Trophoblast cell (in vitro differentiated cells and primary cell): ENCODE measurements around the gene SEMA6C.
A peak's percentile ranks its signal among the peaks of the same experiment; 100 is the strongest.

Experiments used
- DNase-seq, 2 donors: peaks; one replicate each; pipeline ENCODE4 v3.0.0-alpha.2; 2016
- H2AFZ ChIP-seq: 2 replicates; pipeline ENCODE4 v1.6.1; 2013; ENCODE audit warnings: low read length, moderate library complexity, mild to moderate bottlenecking; ENCODE audit not compliant: insufficient read depth, poor library complexity
- H2AK5ac ChIP-seq: 2 replicates; pipeline ENCODE4 v1.6.1; 2013; ENCODE audit warnings: mild to moderate bottlenecking, low read length
- H2BK120ac ChIP-seq: 2 replicates; pipeline ENCODE4 v1.6.1; 2013; ENCODE audit warnings: low read length, mild to moderate bottlenecking, moderate library complexity; ENCODE audit not compliant: insufficient read depth, poor library complexity
- H2BK12ac ChIP-seq: 2 replicates; pipeline ENCODE4 v1.6.1; 2013; ENCODE audit warnings: mild to moderate bottlenecking, low read length, moderate library complexity
- H2BK5ac ChIP-seq: 2 replicates; pipeline ENCODE4 v1.6.1; 2013; ENCODE audit warnings: low read length, low read depth, moderate library complexity, mild to moderate bottlenecking; ENCODE audit not compliant: poor library complexity
- H3K14ac ChIP-seq: 2 replicates; pipeline ENCODE4 v1.6.1; 2013; ENCODE audit warnings: mild to moderate bottlenecking, low read length
- H3K18ac ChIP-seq: 2 replicates; pipeline ENCODE4 v1.6.1; 2013; ENCODE audit warnings: mild to moderate bottlenecking, low read length
- H3K23ac ChIP-seq: 2 replicates; pipeline ENCODE4 v1.6.1; 2013; ENCODE audit warnings: low read length
- H3K27ac ChIP-seq: 2 replicates; pipeline ENCODE4 v1.5.1; 2013; ENCODE audit warnings: low read depth, mild to moderate bottlenecking, inconsistent platforms, low read length, moderate library complexity
- H3K27me3 ChIP-seq: 2 replicates; pipeline ENCODE4 v1.6.1; 2013; ENCODE audit warnings: inconsistent platforms, mild to moderate bottlenecking, low read length, moderate library complexity; ENCODE audit not compliant: insufficient read depth
- H3K36me3 ChIP-seq, 2 experiments: 1 replicate in 1 of 2; 2 replicates in 1 of 2; pipeline ENCODE4 v1.6.1; 2013; ENCODE audit warnings: low read length in 2 of 2, mild to moderate bottlenecking in 2 of 2, moderate library complexity in 1 of 2; ENCODE audit not compliant: insufficient read depth in 2 of 2, control insufficient read depth in 1 of 2
- H3K4ac ChIP-seq: 2 replicates; pipeline ENCODE4 v1.6.1; 2013; ENCODE audit warnings: low read depth, mild to moderate bottlenecking, low read length, moderate library complexity
- H3K4me1 ChIP-seq, 2 experiments: 1 replicate in 1 of 2; 2 replicates in 1 of 2; pipeline ENCODE4 v1.6.1; 2013; ENCODE audit warnings: low read length in 2 of 2, mild to moderate bottlenecking in 2 of 2, moderate library complexity in 1 of 2; ENCODE audit not compliant: insufficient read depth in 2 of 2, control insufficient read depth in 1 of 2
- H3K4me2 ChIP-seq: 2 replicates; pipeline ENCODE4 v1.6.1; 2013; ENCODE audit warnings: inconsistent platforms, mild to moderate bottlenecking, low read length, moderate library complexity
- H3K4me3 ChIP-seq: 2 replicates; pipeline ENCODE4 v1.5.1; 2013; ENCODE audit warnings: mild to moderate bottlenecking, low read depth, low read length, inconsistent platforms
- H3K79me1 ChIP-seq: one replicate; pipeline ENCODE4 v1.6.1; 2013; ENCODE audit warnings: low read length
- H3K79me2 ChIP-seq: 2 replicates; pipeline ENCODE4 v1.6.1; 2013; ENCODE audit warnings: low read length, mild to moderate bottlenecking; ENCODE audit not compliant: control insufficient read depth, insufficient read depth, poor library complexity
- H3K9ac ChIP-seq: 2 replicates; pipeline ENCODE4 v1.6.1; 2013; ENCODE audit warnings: mild to moderate bottlenecking, low read length
- H3K9me3 ChIP-seq: 2 replicates; pipeline ENCODE4 v1.6.1; 2013; ENCODE audit warnings: low read depth, mild to moderate bottlenecking, control low read depth, inconsistent platforms, low read length; ENCODE audit not compliant: insufficient read depth
- H4K12ac ChIP-seq: 2 replicates; pipeline ENCODE4 v1.6.1; 2013; ENCODE audit warnings: low read depth, mild to moderate bottlenecking, low read length, moderate library complexity
- H4K8ac ChIP-seq: 2 replicates; pipeline ENCODE4 v1.6.1; 2013; ENCODE audit warnings: low read depth, mild to moderate bottlenecking, low read length, moderate library complexity
- H4K91ac ChIP-seq: one replicate; pipeline ENCODE4 v1.6.1; 2013; ENCODE audit warnings: low read depth, mild to moderate bottlenecking, low read length, moderate library complexity
- WGBS: extraction: QIAGEN DNeasy Blood & Tissue Kit; methylation state at CpG from one replicate; pipeline ENCODE4 v1.1.7; 2013; ENCODE audit warnings: missing lambda C conversion rate; ENCODE audit not compliant: insufficient read length, insufficient coverage; ENCODE audit errors: extremely low coverage; 5-methylcytosine and 5-hydroxymethylcytosine counted together

The SEMA6C gene

GRCh38 chr1:151187205-151187604 lies 40.8 kb upstream of the SEMA6C start:
- Histone ChIP-seq H2BK5ac (no peak overlapping the region), H3K18ac (no peak overlapping the region), H3K36me3 (peaks cover 17 to 21% of the 10 kb centered on the region in 2 experiments), H2AFZ (no peak overlapping the region), H3K27me3 (no peaks in the 10 kb centered on the region), H3K4me1 (peaks cover 3 to 5% of the 10 kb centered on the region in 2 experiments), H3K4me2 (no peak overlapping the region), H3K9me3 (no peaks in the 10 kb centered on the region), H3K23ac (no peak overlapping the region), H3K79me1 (peaks cover 6% of the 10 kb centered on the region), H3K79me2 (peaks cover 8% of the 10 kb centered on the region), H3K14ac (no peak overlapping the region), H3K4me3 (no peak overlapping the region), H3K27ac (no peak overlapping the region), H3K9ac (no peak overlapping the region), H4K12ac (no peak overlapping the region), H4K8ac (no peak overlapping the region), H2AK5ac (no peak overlapping the region), H2BK12ac (no peak overlapping the region), H3K4ac (no peak overlapping the region), H2BK120ac (no peak overlapping the region), H4K91ac (no peak overlapping the region)
- no peak for DNase-seq
- no CpG with 5 or more reads among the region's 1 CpG for WGBS

DNA sequence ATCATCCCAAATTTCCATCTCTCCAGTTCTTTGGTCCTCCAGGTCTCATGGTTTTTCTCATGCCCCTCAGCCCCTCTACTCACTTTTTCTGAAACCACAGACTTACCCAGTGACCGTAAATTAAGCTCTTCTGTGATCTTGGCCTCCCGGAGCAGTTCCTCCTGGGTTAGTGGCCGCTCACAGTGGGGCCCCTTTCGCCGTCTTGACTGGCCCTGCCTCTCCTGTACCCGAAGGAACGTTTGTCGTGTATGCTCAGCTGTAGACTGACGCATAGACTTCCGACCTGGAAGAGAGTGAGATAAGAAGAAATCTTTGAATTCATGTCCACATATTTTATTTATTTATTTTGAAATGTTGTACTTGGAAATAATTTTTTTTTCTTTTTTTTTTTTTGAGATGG lies 37.8 kb upstream of the SEMA6C start:
- H2BK5ac ChIP-seq: no peak overlapping the region
- H3K18ac ChIP-seq: no peak overlapping the region
- H3K9ac ChIP-seq: no peak overlapping the region
- DNase-seq: no peak
- peaks cover 26 to 46% of the 10 kb centered on the region in 2 experiments for H3K36me3 ChIP-seq
- no peak overlapping the region for H3K23ac ChIP-seq
- H2BK120ac ChIP-seq: no peak overlapping the region
- H3K27ac ChIP-seq: no peak overlapping the region
- H4K8ac ChIP-seq: peak overlapping the region; percentile 16
- no peaks in the 10 kb centered on the region for H3K9me3 ChIP-seq
- H3K79me1 ChIP-seq: no peaks in the 10 kb centered on the region
- no peak overlapping the region for H3K4me2 ChIP-seq
- H3K79me2 ChIP-seq: peaks cover 2% of the 10 kb centered on the region
- no peak overlapping the region for H2AK5ac ChIP-seq
- H2BK12ac ChIP-seq: no peak overlapping the region
- no peak overlapping the region for H3K14ac ChIP-seq
- H2AFZ ChIP-seq: no peak overlapping the region
- H3K27me3 ChIP-seq: no peaks in the 10 kb centered on the region
- no CpG with 5 or more reads among the region's 10 CpGs for WGBS
- H3K4me1 ChIP-seq: peaks cover 3 to 5% of the 10 kb centered on the region in 2 experiments
- H4K91ac ChIP-seq: no peak overlapping the region
- H4K12ac ChIP-seq: no peak overlapping the region
- no peak overlapping the region for H3K4me3 ChIP-seq
- H3K4ac ChIP-seq: no peak overlapping the region

DNA sequence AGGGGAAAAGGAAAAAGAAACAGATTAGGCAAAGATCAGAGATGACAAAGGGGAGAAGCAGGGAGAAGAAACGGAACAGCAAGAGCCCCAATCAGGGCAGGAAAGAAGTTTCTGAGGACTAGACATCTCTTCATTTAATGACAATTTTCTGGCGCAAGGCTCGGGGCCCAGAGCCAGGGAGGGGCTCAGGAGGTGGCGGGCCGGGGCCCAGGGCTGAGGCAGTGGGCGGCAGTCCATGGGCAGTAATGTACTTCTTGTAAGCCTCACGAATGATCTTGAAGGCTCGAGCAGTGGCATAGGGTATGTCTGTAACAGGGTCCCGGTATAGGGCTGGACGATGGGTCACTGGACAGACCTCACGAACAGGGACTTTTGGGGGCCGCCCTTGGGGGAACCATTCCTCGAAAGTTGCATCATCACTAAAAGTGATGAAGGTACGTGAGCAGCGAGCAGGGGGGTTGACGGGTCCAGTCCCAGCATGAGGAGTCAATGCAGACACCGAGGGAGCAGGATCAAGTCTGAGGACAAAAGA lies 30.1 kb upstream of the SEMA6C start:
- Histone ChIP-seq H3K9me3 (no peaks in the 10 kb centered on the region), H4K8ac (no peak overlapping the region), H4K12ac (no peak overlapping the region), H3K23ac (no peak overlapping the region), H2AK5ac (no peak overlapping the region), H3K4me2 (no peak overlapping the region), H3K79me2 (no peaks in the 10 kb centered on the region), H3K4me3 (no peak overlapping the region), H2AFZ (no peak overlapping the region), H3K18ac (no peak overlapping the region), H3K36me3 (peaks cover 34 to 69% of the 10 kb centered on the region in 2 experiments), H4K91ac (no peak overlapping the region), H3K14ac (no peak overlapping the region), H2BK120ac (no peak overlapping the region), H2BK12ac (no peak overlapping the region), H3K4ac (no peak overlapping the region), H2BK5ac (no peak overlapping the region), H3K79me1 (no peaks in the 10 kb centered on the region), H3K27ac (no peak overlapping the region), H3K27me3 (no peaks in the 10 kb centered on the region), H3K4me1 (no peaks in the 10 kb centered on the region), H3K9ac (no peak overlapping the region)
- WGBS: no CpG with 5 or more reads among the region's 17 CpGs
- DNase-seq: no peak

DNA sequence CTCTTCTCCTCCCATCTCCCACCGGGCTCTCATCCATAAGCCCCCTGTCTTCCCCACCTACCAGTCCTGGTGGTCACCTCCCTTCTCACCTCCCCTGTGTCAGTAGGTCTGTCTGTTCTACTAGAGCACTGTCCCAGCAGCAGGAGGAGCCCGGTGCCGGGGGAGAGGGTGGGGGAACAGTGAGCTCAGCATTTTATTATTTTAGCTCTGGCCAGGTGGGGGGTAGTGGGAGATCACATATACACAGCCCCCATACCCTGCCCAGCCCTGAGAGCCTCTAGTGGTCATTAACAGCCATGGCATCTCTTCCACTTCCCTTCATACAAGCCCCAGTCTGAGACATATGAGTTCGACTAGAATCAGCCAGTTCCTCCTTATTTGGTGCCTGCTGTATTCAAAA lies 29.4 kb upstream of the SEMA6C start, which contains the start of gene TMOD4:
Gene TMOD4, minus strand, starts transcription at position 119 of the 400 bp plus-strand sequence. CDS start 1,106 bp downstream, outside the sequence.
- WGBS: no CpG with 5 or more reads among the region's 4 CpGs
- no peaks in the 10 kb centered on the region for H3K9me3 ChIP-seq
- H3K27me3 ChIP-seq: no peaks in the 10 kb centered on the region
- DNase-seq: no peak
- H3K79me2 ChIP-seq: no peaks in the 10 kb centered on the region
- H3K4ac ChIP-seq: no peak within 1 kb of the TSS
- H3K79me1 ChIP-seq: no peaks in the 10 kb centered on the region
- no peak within 1 kb of the TSS for H4K12ac ChIP-seq
- no peak within 1 kb of the TSS for H4K8ac ChIP-seq
- no peak within 1 kb of the TSS for H2AFZ ChIP-seq
- no peak within 1 kb of the TSS for H3K4me2 ChIP-seq
- H2BK5ac ChIP-seq: no peak within 1 kb of the TSS
- H3K18ac ChIP-seq: no peak within 1 kb of the TSS
- H3K27ac ChIP-seq: no peak within 1 kb of the TSS
- H3K14ac ChIP-seq: no peak within 1 kb of the TSS
- no peak within 1 kb of the TSS for H3K23ac ChIP-seq
- no peak within 1 kb of the TSS for H2AK5ac ChIP-seq
- H2BK120ac ChIP-seq: no peak within 1 kb of the TSS
- no peak within 1 kb of the TSS for H3K4me3 ChIP-seq
- peaks cover 32 to 67% of the 10 kb centered on the region in 2 experiments for H3K36me3 ChIP-seq
- H2BK12ac ChIP-seq: no peak within 1 kb of the TSS
- H3K4me1 ChIP-seq: no peaks in the 10 kb centered on the region
- H4K91ac ChIP-seq: no peak within 1 kb of the TSS
- no peak within 1 kb of the TSS for H3K9ac ChIP-seq
